Spleen (tissue), 11 donors: ENCODE measurements around the gene TXNDC11. TPM values are rescaled to one million over a fixed set of nuclear protein-coding genes. Genes with fewer than 3 reads are reported as not detected.

Experiments used
- DNase-seq: peaks from one replicate; pipeline ENCODE4 v3.0.0-alpha.2; 2020
- H3K27ac ChIP-seq, 8 donors: fragments of 200-600 bp; sonication (generic) in 7 of 8; 1 replicate in 4 of 8; 2 replicates in 4 of 8; pipeline versions ENCODE4 v1.5.0 to v1.8.0; 2016 to 2021; ENCODE audit warnings: inconsistent platforms in 4 of 8, mild to moderate bottlenecking in 4 of 8, moderate library complexity in 1 of 8
- H3K27me3 ChIP-seq, 7 donors: fragments of 200-600 bp; sonication (generic) in 6 of 7; replicated peaks in 1 of 7; 1 replicate in 4 of 7; 2 replicates in 3 of 7; pipeline versions ENCODE4 v1.5.0 to v1.8.0; 2016 to 2021; ENCODE audit warnings: inconsistent platforms in 3 of 7, mild to moderate bottlenecking in 1 of 7
- H3K36me3 ChIP-seq, 6 donors: fragments of 200-600 bp; sonication (generic) in 5 of 6; 1 replicate in 4 of 6; 2 replicates in 2 of 6; pipeline versions ENCODE4 v1.5.0 to v1.8.0; 2016 to 2021; ENCODE audit warnings: inconsistent platforms in 2 of 6
- H3K4me1 ChIP-seq, 6 donors: fragments of 200-600 bp; sonication (generic) in 5 of 6; 1 replicate in 3 of 6; 2 replicates in 3 of 6; pipeline versions ENCODE4 v1.5.0 to v1.8.0; 2016 to 2021; ENCODE audit warnings: inconsistent platforms in 3 of 6
- H3K4me3 ChIP-seq, 8 donors: fragments of 200-600 bp; sonication (generic) in 7 of 8; 1 replicate in 4 of 8; 2 replicates in 4 of 8; pipeline versions ENCODE4 v1.5.0 to v1.8.0; 2016 to 2021; ENCODE audit warnings: inconsistent platforms in 4 of 8, mild to moderate bottlenecking in 4 of 8, moderate library complexity in 2 of 8
- H3K9me3 ChIP-seq, 8 donors: fragments of 200-600 bp; sonication (generic) in 7 of 8; 1 replicate in 4 of 8; 2 replicates in 4 of 8; pipeline versions ENCODE4 v1.5.0 to v1.8.0; 2016 to 2021; ENCODE audit warnings: inconsistent platforms in 4 of 8
- POLR2A ChIP-seq, 3 donors: fragments of 450-650 bp; IDR thresholded peaks; one replicate each; pipeline ENCODE4 v1.5.1; 2017; ENCODE audit warnings: antibody characterized with exemption in 3 of 3, mild to moderate bottlenecking in 1 of 3
- POLR2AphosphoS5 ChIP-seq, 3 donors: sonication (generic); formaldehyde crosslinking; IDR thresholded peaks; one replicate each; pipeline ENCODE4 v1.5.1; 2017; ENCODE audit warnings: antibody characterized with exemption in 3 of 3
- WGBS, 5 donors: extraction: QIAGEN DNeasy Blood & Tissue Kit in 3 of 5; methylation state at CpG; one replicate each; pipeline versions ENCODE4 v1.1.5 to v1.1.7; 2013 to 2018; 5-methylcytosine and 5-hydroxymethylcytosine counted together
- intact Hi-C: fragments of 100-400 bp; cut with DNase I; formaldehyde crosslinking; loops from one replicate; pipeline ENCODE4 v1.15.0; 2023; ENCODE audit warnings: low total_unique reads
- polyA plus RNA-seq, 3 donors: library from polyadenylated mRNA; stranded (reverse); fragments of 200-250 nt; gene quantifications; one replicate each; pipeline ENCODE4 v1.2.1, GENCODE V29; 2013
- total RNA-seq, 7 donors: library from RNA; depleted of rRNA in 3 of 7; stranded (reverse); fragments of >200 nt in 3 of 7; fragmentation: NEBNext Ultra II Directional in 4 of 7; extraction: Animal tissue kit (Norgen Biotek cat#: 25700) in 4 of 7; gene quantifications; one replicate each; pipeline versions ENCODE4 v1.1.0 to v1.2.1, GENCODE V29; 2016 to 2021
- TF ChIP-seq, protein P1 (sequence below), 11 experiments: fragments of 200-600 bp in 7 of 11; fragments of 450-650 bp in 4 of 11; sonication (generic) in 4 of 11; IDR thresholded peaks in 8 of 11; conservative IDR thresholded peaks in 3 of 11; 1 replicate in 7 of 11; 2 replicates in 4 of 11; pipeline versions ENCODE4 v1.4.0 to v1.8.0; 2016 to 2021; ENCODE audit warnings: antibody characterized with exemption in 11 of 11, inconsistent platforms in 4 of 11, mild to moderate bottlenecking in 1 of 11
- donor health status: healthy with polysubstance abuse.
- donor health status: DM: no; HTN: no; CAD: no; lungs with moderate emphysema.
- donor health status: DM: no; HTN: no; CAD: no.
- donor health status: Bipolar disorder and iron deficiency.
- donor health status: healthy.
- donor health status: DM: no; HTN: no; CAD: no.
- donor health status: DM: yes; HTN: yes; CAD: no.

Gene TXNDC11
- total and polyA plus RNA-seq, 10 donors: 28.3 to 104 (median 49.3) TPM

DNA sequence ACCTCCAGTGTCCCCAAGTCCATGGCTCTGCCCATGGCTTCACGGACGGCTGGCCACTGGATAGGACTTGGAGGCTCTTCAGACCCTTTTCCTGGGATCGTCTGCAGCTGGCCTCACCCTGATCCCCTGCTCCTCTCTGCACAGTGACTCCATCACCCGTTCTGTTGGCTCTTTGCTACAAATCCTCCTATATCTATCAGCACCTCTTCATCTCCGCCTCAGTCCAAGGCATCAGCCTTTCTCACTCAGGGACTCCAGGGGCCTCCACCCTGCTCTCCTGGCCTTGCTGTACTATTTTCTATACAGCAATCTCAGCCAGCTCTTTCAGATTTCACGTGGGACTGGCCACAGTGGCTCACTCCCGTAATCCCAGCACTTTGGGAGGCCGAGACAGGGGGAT lies 85.1 kb downstream of the TXNDC11 start:
- 88 to 93% (median 90%) methylated on average over 8 of the region's 8 CpGs for WGBS, 5 donors
- no peak overlapping the region for H3K4me3 ChIP-seq
- intact Hi-C loops: no loop called here
- no peaks in the 10 kb centered on the region for H3K36me3 ChIP-seq
- H3K9me3 ChIP-seq: no peaks in the 10 kb centered on the region
- no peaks in the 10 kb centered on the region for H3K4me1 ChIP-seq
- TF ChIP-seq POLR2A (IDR thresholded peaks at IDR 0.05): no peak
- TF ChIP-seq, protein P1, sequence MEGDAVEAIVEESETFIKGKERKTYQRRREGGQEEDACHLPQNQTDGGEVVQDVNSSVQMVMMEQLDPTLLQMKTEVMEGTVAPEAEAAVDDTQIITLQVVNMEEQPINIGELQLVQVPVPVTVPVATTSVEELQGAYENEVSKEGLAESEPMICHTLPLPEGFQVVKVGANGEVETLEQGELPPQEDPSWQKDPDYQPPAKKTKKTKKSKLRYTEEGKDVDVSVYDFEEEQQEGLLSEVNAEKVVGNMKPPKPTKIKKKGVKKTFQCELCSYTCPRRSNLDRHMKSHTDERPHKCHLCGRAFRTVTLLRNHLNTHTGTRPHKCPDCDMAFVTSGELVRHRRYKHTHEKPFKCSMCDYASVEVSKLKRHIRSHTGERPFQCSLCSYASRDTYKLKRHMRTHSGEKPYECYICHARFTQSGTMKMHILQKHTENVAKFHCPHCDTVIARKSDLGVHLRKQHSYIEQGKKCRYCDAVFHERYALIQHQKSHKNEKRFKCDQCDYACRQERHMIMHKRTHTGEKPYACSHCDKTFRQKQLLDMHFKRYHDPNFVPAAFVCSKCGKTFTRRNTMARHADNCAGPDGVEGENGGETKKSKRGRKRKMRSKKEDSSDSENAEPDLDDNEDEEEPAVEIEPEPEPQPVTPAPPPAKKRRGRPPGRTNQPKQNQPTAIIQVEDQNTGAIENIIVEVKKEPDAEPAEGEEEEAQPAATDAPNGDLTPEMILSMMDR (IDR thresholded peaks at IDR 0.05 in 8 of 11, conservative IDR thresholded peaks at IDR 0.05 in 3 of 11): no peak
- no peak for TF ChIP-seq POLR2AphosphoS5 (IDR thresholded peaks at IDR 0.05)
- no peak overlapping the region for H3K27ac ChIP-seq
- DNase-seq: no peak
- no peaks in the 10 kb centered on the region for H3K27me3 ChIP-seq

DNA sequence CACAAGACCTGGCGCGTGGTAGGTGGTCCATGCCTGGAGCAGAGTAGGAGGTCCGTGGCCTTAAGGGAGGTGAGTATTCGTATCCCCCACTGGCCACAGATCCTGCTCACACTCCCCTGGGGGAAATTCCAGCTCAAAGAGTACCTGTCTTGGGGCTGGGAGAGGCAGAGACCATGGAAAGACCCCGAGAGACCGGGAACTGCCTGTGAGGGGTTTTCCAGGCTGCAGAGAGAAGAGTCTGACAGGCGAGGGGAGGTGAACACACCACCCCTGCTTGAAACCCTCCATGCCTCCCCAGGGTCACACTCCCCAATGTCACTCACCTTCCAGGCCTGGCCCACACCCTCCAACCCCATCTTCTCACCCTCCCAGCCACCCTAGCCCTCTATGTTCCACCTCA lies 87.0 kb downstream of the TXNDC11 start:
- Histone ChIP-seq H3K4me3 (no peak overlapping the region), H3K4me1 (peaks cover 0 to 6% (median 0%) of the 10 kb centered on the region in 6 donors), H3K9me3 (no peaks in the 10 kb centered on the region), H3K27ac (no peak overlapping the region), H3K36me3 (no peaks in the 10 kb centered on the region), H3K27me3 (no peaks in the 10 kb centered on the region)
- DNase-seq: no peak
- intact Hi-C loops: no loop called here
- TF ChIP-seq, protein P1 (IDR thresholded peaks at IDR 0.05 in 8 of 11, conservative IDR thresholded peaks at IDR 0.05 in 3 of 11): no peak
- no peak for TF ChIP-seq POLR2A (IDR thresholded peaks at IDR 0.05)
- TF ChIP-seq POLR2AphosphoS5 (IDR thresholded peaks at IDR 0.05): no peak
- 83 to 93% (median 84%) methylated on average over 3 to 7 of the region's 7 CpGs for WGBS, 5 donors

DNA sequence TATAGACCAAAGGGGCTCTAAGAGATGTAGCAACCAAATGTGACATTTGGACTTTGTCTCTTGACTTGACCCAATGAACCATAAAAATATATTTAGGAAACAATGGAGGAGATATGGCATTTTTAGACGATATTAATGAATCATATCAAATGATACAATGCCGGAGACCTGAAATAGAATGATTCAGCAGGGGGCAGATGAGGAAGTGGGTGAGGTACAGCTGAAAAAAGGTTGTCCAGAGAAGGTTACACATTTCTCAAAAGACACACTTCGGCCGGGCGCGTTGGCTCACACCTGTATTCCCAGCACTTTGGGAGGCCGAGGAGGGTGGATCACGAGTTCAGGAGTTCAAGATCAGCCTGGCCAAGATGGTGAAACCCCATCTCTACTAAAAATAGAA lies 90.9 kb downstream of the TXNDC11 start:
- H3K27ac ChIP-seq: no peak overlapping the region
- 58 to 80% (median 67%) methylated on average over 8 of the region's 8 CpGs for WGBS, 5 donors

More for the DNA sequence above, 90.9 kb downstream of the TXNDC11 start:
- Histone ChIP-seq H3K4me3 (no peak overlapping the region), H3K9me3 (no peaks in the 10 kb centered on the region), H3K36me3 (no peaks in the 10 kb centered on the region), H3K4me1 (peaks cover 0 to 6% (median 0%) of the 10 kb centered on the region in 6 donors), H3K27me3 (no peaks in the 10 kb centered on the region)
- no peak for TF ChIP-seq POLR2AphosphoS5 (IDR thresholded peaks at IDR 0.05)
- TF ChIP-seq, protein P1 (IDR thresholded peaks at IDR 0.05 in 8 of 11, conservative IDR thresholded peaks at IDR 0.05 in 3 of 11): no peak
- TF ChIP-seq POLR2A (IDR thresholded peaks at IDR 0.05): no peak
- DNase-seq: no peak
- intact Hi-C loops: no loop called here
